ENCODE measurements around the gene RPL18. TPM values are rescaled to one million over a fixed set of nuclear protein-coding genes. Genes with fewer than 3 reads are reported as not detected.
A peak's percentile ranks its signal among the peaks of the same experiment; 100 is the strongest.

Gene RPL18
- total and polyA plus RNA-seq, 2 experiments from 2014 or later: 1,898 to 2,011 TPM

DNA sequence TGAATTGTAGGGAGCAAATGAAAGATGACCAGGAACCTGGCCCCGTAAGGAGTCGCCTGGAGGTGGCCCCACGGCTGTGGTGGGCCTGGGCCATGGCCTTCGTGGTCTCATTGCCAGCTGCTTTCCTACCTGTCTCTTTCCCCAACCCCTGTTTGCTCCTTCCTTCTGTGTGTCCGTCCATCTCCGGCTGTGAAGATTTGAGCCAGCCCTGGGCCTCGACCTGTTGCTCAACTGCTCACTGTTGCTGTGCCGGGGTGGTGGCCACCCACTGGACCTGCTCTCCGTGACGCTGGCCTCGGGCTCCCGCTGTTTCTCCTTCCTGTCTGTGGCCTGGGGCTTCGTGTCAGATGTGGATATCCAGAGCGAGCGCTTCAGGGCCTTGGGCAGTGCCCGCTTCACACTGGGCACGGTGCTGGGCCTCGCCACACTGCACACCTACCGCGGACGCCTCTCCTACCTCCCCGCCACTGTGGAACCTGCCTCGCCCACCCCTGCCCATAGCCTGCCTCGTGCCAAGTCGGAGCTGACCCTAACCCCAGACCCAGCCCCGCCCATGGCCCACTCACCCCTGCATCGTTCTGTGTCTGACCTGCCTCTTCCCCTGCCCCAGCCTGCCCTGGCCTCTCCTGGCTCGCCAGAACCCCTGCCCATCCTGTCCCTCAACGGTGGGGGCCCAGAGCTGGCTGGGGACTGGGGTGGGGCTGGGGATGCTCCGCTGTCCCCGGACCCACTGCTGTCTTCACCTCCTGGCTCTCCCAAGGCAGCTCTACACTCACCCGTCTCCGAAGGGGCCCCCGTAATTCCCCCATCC, 9.7 kb upstream of the RPL18 start:
- Mint-ChIP-seq H3K4me3 (no peak overlapping the region; the same call in 2 of the 3 replicates), H3K36me3 (ENCODE audit: low read depth) (peaks cover 7% of the 10 kb centered on the region; the same call in 2 of the 3 replicates), H3K27ac (no peak overlapping the region; the same call in 1 of the 2 replicates), H3K27me3 (ENCODE audit: insufficient read depth, low read depth, poor library complexity) (peaks cover 31% of the 10 kb centered on the region), H3K4me1 (peaks cover 33% of the 10 kb centered on the region), H3K9me3 (no peaks in the 10 kb centered on the region; the same call in 1 of the 3 replicates)
- H3K27ac ChIP-seq (ENCODE audit: low read depth): 0 out of 2 replicates have a peak overlapping the region, but pooled peaks have one; percentile 84
- H3K4me1 ChIP-seq (ENCODE audit: insufficient read depth): peaks cover 22% of the 10 kb centered on the region
- no peaks in the 10 kb centered on the region for H3K9me2 ChIP-seq (ENCODE audit: insufficient read depth)
- H2AFZ ChIP-seq: no peak overlapping the region
- peak overlapping the region; percentile 52 for H3K4me3 ChIP-seq
- peaks cover 13% of the 10 kb centered on the region for H4K20me1 ChIP-seq (replicated peaks; ENCODE audit: insufficient read depth)
- no peak for DNase-seq (ENCODE audit: low spot score)
- no peak for ATAC-seq
- peaks cover 11% of the 10 kb centered on the region for H3K79me2 ChIP-seq (replicated peaks; ENCODE audit: insufficient read depth)
- H3K4me2 ChIP-seq: peak overlapping the region; percentile 83
- H3K36me3 ChIP-seq (ENCODE audit: insufficient read depth): no peaks in the 10 kb centered on the region
- TF ChIP-seq ZNF331 (CRISPR knock-in tag; IDR thresholded peaks at IDR 0.05; ENCODE audit: low read depth) (no peak), CREB1 (CRISPR knock-in tag; IDR thresholded peaks at IDR 0.05; ENCODE audit: low read depth) (no peak)
- H3K27me3 ChIP-seq (ENCODE audit: insufficient read depth): no peaks in the 10 kb centered on the region
- peaks cover 31% of the 10 kb centered on the region; the same call in 1 of the 2 replicates for H3F3A ChIP-seq (replicated peaks; ENCODE audit: low read depth)

DNA sequence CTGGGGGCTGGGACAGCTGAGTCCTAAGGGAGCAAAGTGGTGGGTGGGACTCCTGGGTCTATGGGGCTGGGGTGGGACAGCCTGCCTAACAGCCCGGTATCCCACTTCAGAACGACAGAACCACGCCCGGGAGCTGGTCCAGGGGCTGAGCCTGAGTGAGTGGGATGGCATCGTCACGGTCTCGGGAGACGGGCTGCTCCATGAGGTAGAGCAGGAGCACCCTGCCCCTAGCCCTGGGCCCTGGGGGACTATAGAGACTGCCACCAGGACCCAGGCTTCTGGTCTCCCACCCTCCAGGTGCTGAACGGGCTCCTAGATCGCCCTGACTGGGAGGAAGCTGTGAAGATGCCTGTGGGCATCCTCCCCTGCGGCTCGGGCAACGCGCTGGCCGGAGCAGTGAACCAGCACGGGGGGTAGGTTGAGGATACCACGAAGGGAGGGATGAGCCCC, 8.9 kb upstream of the RPL18 start:
- Histone ChIP-seq H3K4me2 (no peak overlapping the region), H3K27me3 (ENCODE audit: insufficient read depth) (no peaks in the 10 kb centered on the region), H3K4me1 (ENCODE audit: insufficient read depth) (peaks cover 25% of the 10 kb centered on the region), H3K36me3 (ENCODE audit: insufficient read depth) (no peaks in the 10 kb centered on the region), H3K27ac (ENCODE audit: low read depth) (no peak overlapping the region), H2AFZ (no peak overlapping the region), H3K79me2 (replicated peaks; ENCODE audit: insufficient read depth) (peaks cover 11% of the 10 kb centered on the region), H3K9me2 (ENCODE audit: insufficient read depth) (no peaks in the 10 kb centered on the region), H4K20me1 (replicated peaks; ENCODE audit: insufficient read depth) (peaks cover 13% of the 10 kb centered on the region), H3F3A (replicated peaks; ENCODE audit: low read depth) (peaks cover 31% of the 10 kb centered on the region; the same call in 1 of the 2 replicates), H3K4me3 (no peak overlapping the region)
- DNase-seq (ENCODE audit: low spot score) (no peak), ATAC-seq (no peak)
- H3K4me1 Mint-ChIP-seq: peaks cover 36% of the 10 kb centered on the region
- no peak for TF ChIP-seq STAT1 (IDR thresholded peaks at IDR 0.05; ENCODE audit: unreplicated experiment)
- TF ChIP-seq REST (IDR thresholded peaks at IDR 0.05; ENCODE audit: unreplicated experiment): no peak
- 0 out of 2 replicates have a peak, but pooled peaks have one; percentile 12 for TF ChIP-seq POLR2AphosphoS5 (IDR thresholded peaks at IDR 0.05; ENCODE audit: low read depth)
- H3K27ac Mint-ChIP-seq: no peak overlapping the region
- H3K27me3 Mint-ChIP-seq (ENCODE audit: insufficient read depth, low read depth, poor library complexity): peaks cover 33% of the 10 kb centered on the region
- no peak overlapping the region; the same call in 2 of the 3 replicates for H3K4me3 Mint-ChIP-seq
- H3K9me3 Mint-ChIP-seq: no peaks in the 10 kb centered on the region; the same call in 1 of the 3 replicates
- peaks cover 10% of the 10 kb centered on the region; the same call in 2 of the 3 replicates for H3K36me3 Mint-ChIP-seq (ENCODE audit: low read depth)
